GM20000 (cell line): ENCODE measurements around the gene LBHD1.
A peak's percentile ranks its signal among the peaks of the same experiment; 100 is the strongest.
"Not testable (repeated sequence)": the region's sequence is repeated elsewhere in the genome, so short reads cannot be mapped to it uniquely, and the experiment has no call there.

ENCODE experiments used
- DNase-seq: peaks from one replicate; pipeline ENCODE4 v3.0.0; 2012; ENCODE audit warnings: low spot score
- TF ChIP-seq, protein P1 (sequence below): IDR thresholded peaks from 2 replicates; pipeline ENCODE4 v1.5.1; 2012; ENCODE audit warnings: mild to moderate bottlenecking, control low read depth; ENCODE audit errors: extremely low read depth, missing control alignments

LBHD1 gene

DNA sequence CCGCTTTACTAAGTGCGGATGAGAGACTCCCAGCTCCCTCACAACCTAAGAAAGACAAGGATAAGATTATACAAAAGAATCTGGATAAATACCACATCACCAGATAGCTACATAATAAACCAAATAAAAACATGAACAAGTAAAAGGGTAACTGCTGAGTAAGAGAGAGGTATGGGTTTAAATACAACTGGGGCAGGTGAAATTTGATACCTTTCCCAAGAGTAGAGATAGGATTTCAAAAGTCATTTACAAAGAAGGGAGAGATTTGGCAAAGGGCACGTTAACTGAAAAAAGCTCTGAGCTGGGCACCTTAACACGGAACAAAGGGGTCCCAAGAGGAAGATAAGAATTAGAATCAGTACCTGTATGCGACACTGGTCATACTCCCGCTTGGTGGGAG, 5.1 kb upstream of the LBHD1 start:
- TF ChIP-seq, protein P1, sequence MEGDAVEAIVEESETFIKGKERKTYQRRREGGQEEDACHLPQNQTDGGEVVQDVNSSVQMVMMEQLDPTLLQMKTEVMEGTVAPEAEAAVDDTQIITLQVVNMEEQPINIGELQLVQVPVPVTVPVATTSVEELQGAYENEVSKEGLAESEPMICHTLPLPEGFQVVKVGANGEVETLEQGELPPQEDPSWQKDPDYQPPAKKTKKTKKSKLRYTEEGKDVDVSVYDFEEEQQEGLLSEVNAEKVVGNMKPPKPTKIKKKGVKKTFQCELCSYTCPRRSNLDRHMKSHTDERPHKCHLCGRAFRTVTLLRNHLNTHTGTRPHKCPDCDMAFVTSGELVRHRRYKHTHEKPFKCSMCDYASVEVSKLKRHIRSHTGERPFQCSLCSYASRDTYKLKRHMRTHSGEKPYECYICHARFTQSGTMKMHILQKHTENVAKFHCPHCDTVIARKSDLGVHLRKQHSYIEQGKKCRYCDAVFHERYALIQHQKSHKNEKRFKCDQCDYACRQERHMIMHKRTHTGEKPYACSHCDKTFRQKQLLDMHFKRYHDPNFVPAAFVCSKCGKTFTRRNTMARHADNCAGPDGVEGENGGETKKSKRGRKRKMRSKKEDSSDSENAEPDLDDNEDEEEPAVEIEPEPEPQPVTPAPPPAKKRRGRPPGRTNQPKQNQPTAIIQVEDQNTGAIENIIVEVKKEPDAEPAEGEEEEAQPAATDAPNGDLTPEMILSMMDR, result no peak
- no peak for DNase-seq

DNA sequence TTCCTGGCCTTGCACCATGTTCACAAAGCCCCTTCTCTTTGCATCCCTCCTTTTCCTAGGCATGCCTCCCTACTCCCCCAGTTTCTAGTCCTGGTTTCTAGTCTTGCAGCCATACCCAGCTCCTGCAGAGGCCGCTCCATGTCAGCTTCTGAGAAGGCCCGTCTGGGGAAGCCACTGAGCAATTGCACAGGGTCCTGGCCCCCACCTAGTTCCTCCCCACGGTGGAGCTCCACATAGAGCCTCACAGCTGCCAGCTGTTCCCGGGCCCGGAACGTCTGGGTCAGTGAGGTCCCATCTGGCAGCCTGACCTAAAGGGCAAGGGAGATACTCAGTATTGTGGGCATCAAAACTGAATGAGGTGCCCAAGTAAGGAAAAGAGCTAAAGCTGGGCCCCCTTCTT, 4.6 kb upstream of the LBHD1 start:
- DNase-seq, result no peak
- TF ChIP-seq, protein P1, result no peak

DNA sequence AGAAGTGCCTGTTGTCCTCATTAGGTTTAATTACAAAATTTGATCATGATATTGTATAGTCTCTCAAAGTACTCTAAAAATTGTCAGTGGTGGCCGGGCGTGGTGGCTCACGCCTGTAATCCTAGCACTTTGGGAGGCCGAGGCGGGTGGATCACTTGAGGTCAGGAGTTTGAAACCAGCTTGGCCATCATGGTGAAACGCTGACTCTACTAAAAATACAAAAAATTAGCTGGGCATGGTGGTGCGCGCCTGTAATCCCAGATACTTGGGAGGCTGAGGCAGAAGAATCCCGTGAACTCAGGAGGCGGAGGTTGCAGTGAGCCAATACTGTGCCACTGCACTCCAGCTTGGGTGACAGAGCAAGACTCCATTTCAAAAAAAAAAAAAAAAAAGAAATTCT, 3.3 kb upstream of the LBHD1 start:
- DNase-seq, result not testable (repeated sequence)

DNA sequence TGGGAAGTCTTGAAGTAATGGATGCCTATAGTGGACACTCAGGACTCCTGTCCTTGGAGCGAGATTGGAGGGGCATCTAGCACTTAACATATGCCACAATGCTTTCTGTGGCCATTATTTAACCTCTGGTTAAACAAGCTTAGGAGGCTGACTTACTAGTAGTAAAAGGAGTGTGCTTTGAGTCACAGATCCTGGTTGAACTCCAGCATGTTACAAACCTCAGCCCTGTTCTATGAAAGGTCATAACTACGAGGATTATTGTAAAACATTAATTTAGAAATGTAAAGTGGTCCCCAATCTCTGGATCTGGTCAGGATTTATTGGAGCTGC, 1.1 kb upstream of the LBHD1 start:
- DNase-seq, result no peak
- TF ChIP-seq, protein P1, result no peak

DNA sequence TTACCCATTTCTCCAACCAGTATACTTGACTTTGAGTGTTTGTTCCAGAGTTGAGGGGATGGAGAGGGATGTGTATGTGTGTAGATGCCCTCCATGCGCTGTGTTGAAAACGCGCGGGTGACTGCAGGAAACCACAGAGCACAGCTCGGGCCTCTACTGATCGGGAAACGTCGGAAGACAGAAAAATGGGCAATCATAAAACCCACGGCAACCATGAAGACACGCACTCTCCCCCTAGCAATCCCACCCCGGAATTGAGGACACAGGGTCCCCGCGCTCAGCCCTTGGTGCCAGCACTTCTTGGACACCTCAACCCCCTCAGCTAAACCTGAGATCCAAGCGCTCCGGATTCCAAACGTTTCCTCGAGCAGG, 845 bp downstream of the LBHD1 start:
- DNase-seq, result no peak
- TF ChIP-seq, protein P1, result no peak

DNA sequence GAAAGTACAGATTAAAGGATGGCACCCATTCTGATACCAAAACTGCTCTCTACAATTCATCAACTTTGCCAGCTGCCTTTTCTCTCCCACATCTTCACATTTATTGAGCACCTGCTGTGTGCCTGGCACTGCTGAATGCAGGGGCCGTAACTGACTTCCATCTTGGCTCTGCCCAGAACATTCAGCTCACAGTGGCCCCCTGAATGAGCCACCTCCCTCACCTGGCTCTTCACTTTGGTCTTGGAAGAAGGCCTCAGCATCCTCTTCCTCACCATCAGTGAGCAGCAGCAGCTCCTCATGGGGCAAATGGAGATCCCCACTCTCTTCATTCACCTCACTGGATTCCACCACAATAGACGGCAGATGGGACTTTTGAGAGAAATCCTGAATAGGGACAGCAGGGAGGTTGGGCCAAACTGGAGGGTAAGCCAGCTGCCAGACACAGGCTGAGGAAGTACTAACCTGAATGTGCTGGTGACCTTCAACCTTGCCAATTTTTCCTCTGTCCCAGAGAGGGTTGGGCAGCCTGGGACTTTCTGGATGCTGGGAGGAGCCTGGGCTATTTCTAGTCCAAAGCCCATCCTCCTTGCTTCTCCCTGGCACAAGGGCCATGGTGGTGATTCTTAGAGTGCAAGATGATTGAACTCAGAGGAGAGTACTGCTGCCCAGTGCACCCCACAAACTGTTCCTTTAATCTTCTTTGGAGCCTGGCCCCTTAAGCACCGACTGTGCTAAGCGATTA, 2.5 kb downstream of the LBHD1 start:
- TF ChIP-seq, protein P1, result no peak
- no peak for DNase-seq

DNA sequence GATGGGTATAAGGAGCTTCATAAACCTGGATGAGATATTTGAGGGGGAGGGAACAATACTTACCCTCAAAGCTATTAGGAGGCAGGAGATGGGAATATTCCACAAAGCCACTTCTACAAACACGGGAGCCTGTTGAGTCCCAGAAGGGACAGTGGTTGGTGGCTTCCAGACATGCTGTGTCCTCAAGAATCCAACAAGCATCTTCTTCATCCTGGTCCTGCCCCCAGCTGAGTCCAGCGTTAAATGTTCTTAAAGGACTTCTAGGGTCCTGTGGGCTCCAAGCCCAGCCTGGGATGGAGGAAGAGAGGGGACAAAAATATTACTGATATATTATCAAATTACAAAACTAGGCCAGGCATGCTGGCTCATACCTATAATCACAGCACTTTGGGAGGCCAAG, 4.6 kb downstream of the LBHD1 start:
- TF ChIP-seq, protein P1, result no peak
- no peak for DNase-seq

DNA sequence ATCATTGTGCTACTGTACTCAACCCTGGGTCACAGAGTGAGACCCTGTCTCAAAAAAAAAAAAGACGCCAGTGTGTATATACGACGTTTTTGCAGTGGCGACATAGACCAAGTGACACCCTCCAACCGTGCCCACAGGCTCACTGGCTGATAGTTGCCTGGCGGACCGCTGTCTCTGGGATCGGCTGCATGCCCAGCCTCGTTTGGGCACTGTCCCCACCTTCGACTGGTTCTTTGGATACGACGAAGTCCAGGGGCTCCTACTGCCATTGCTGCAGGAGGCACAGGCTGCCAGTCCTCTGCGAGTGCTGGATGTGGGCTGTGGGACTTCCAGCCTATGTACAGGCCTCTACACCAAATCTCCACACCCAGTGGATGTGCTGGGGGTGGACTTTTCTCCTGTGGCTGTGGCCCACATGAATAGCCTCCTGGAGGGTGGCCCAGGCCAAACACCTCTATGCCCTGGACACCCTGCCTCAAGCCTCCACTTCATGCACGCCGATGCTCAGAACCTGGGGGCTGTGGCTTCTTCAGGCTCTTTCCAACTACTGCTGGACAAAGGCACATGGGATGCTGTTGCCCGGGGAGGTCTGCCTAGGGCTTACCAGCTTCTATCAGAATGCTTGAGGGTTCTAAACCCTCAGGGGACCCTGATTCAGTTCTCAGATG, 5.7 kb downstream of the LBHD1 start:
- TF ChIP-seq, protein P1, result no peak

More for the DNA sequence above, 5.7 kb downstream of the LBHD1 start:
- peak; percentile 13 for DNase-seq
